HL-60/S4 (cell line): ENCODE data around the gene AP5B1.
"Not testable (repeated sequence)": the region's sequence is repeated elsewhere in the genome, so short reads cannot be mapped to it uniquely, and the experiment has no call there.

Source experiments
- in situ Hi-C: fragments of 300-500 bp; cut with MboI; formaldehyde crosslinking; loops from 2 replicates; pipeline ENCODE4 v1.14.3; 2022; ENCODE audit warnings: low sequenced_read_pairs

The AP5B1 gene

GRCh38 chr11:65767806-65768205, 13.0 kb downstream of the AP5B1 start:
- in situ Hi-C loops: not testable (repeated sequence)

GRCh38 chr11:65767406-65767805, 13.4 kb downstream of the AP5B1 start:
- in situ Hi-C loops: no loop called here

GRCh38 chr11:65766535-65766934, 14.2 kb downstream of the AP5B1 start:
- in situ Hi-C loops: no loop called here

- in situ Hi-C loops: no loop called here
Observed at GRCh38 chr11:65764434-65764833, 16.3 kb downstream of the AP5B1 start.

GRCh38 chr11:65762816-65763215, 18.0 kb downstream of the AP5B1 start:
- in situ Hi-C loops: not testable (repeated sequence)

- in situ Hi-C loops: not testable (repeated sequence)
Observed at GRCh38 chr11:65762169-65762568, 18.6 kb downstream of the AP5B1 start.

- in situ Hi-C loops: no loop called here
Observed at GRCh38 chr11:65745049-65745448, 35.7 kb downstream of the AP5B1 start.

- in situ Hi-C loops: no loop called here
Observed at GRCh38 chr11:65744699-65745042, 36.1 kb downstream of the AP5B1 start.

GRCh38 chr11:65744026-65744698, 36.6 kb downstream of the AP5B1 start:
- in situ Hi-C loops: no loop called here

GRCh38 chr11:65743681-65744025, 37.1 kb downstream of the AP5B1 start:
- in situ Hi-C loops: no loop called here

GRCh38 chr11:65742353-65742752, 38.4 kb downstream of the AP5B1 start:
- in situ Hi-C loops: no loop called here

GRCh38 chr11:65741185-65741584, 39.6 kb downstream of the AP5B1 start:
- in situ Hi-C loops: no loop called here

GRCh38 chr11:65739022-65739421, 41.8 kb downstream of the AP5B1 start:
- in situ Hi-C loops: no loop called here

GRCh38 chr11:65736810-65737209, 44.0 kb downstream of the AP5B1 start:
- in situ Hi-C loops: no loop called here

- in situ Hi-C loops: not testable (repeated sequence)
Observed at GRCh38 chr11:65735111-65735510, 45.7 kb downstream of the AP5B1 start.

- in situ Hi-C loops: no loop called here
Observed at GRCh38 chr11:65730461-65730860, 50.3 kb downstream of the AP5B1 start.

GRCh38 chr11:65727865-65728264, 52.9 kb downstream of the AP5B1 start:
- in situ Hi-C loops: no loop called here

GRCh38 chr11:65726660-65727059, 54.1 kb downstream of the AP5B1 start:
- in situ Hi-C loops: no loop called here
